ENCODE results near the gene DNAL1. TPM values are rescaled to one million over a fixed set of nuclear protein-coding genes. Genes with fewer than 3 reads are reported as not detected.

The DNAL1 gene
- total and polyA plus RNA-seq, 2 experiments from 2014 or later = 5.9 to 16.7 TPM

DNA sequence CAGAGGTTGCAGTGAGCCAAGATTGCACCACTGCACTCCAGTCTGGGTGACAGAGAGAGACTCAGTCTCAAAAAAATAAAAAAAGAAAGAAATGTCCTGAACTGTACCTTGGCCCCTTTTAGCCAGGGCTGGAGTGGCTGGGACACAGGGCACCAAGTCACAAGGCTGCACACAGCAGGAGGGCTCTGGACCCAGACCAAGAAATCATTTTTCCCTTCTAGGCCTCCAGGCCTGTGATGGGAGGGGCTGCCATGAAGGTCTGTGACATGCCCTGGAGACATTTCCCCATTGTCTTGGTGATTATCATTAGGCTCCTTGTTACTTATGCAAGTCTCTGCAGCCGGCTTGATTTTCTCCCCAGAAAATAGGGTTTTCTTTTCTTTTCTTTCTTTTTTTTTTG, 37.5 kb upstream of the DNAL1 start:
- H2AFZ ChIP-seq = no peak overlapping the region
- no peaks in the 10 kb centered on the region for H3K4me1 ChIP-seq (ENCODE audit: insufficient read depth)
- DNase-seq = no peak
- H3F3A ChIP-seq (ENCODE audit: insufficient read depth) = peaks cover 11% of the 10 kb centered on the region; the same call in 1 of the 2 replicates
- in situ Hi-C loops (cut with MboI) = no loop called here
- no peaks in the 10 kb centered on the region for H3K27me3 ChIP-seq (replicated peaks; ENCODE audit: insufficient read depth)
- no peaks in the 10 kb centered on the region for H4K20me1 ChIP-seq (ENCODE audit: insufficient read depth)
- H3K9ac ChIP-seq = no peak overlapping the region
- no peak for TF ChIP-seq EZH2 (IDR thresholded peaks at IDR 0.05; ENCODE audit: insufficient read depth, poor library complexity, severe bottlenecking)
- no peak for TF ChIP-seq EZH2phosphoT487 (IDR thresholded peaks at IDR 0.05; ENCODE audit: insufficient read depth, low read depth)
- no peaks in the 10 kb centered on the region for H3K36me3 ChIP-seq (ENCODE audit: low read depth)
- H3K4me3 ChIP-seq = no peak overlapping the region
- no peak overlapping the region for H3K27ac ChIP-seq
- H3K9me2 ChIP-seq (ENCODE audit: insufficient read depth) = no peaks in the 10 kb centered on the region
- WGBS, 2 experiments (ENCODE audit: low coverage in 1 of 2, low lambda C conversion rate in 2 of 2, missing lambda C conversion rate in 2 of 2) = 44% methylated on average over 1 of the region's 1 CpG; no CpG with 5 or more reads in 1 of the 2 experiments
- no peaks in the 10 kb centered on the region for H3K79me2 ChIP-seq (ENCODE audit: insufficient read depth)
- H3K9me3 ChIP-seq (ENCODE audit: low read depth) = no peaks in the 10 kb centered on the region
- H3K4me2 ChIP-seq (ENCODE audit: unreplicated experiment) = no peak overlapping the region

DNA sequence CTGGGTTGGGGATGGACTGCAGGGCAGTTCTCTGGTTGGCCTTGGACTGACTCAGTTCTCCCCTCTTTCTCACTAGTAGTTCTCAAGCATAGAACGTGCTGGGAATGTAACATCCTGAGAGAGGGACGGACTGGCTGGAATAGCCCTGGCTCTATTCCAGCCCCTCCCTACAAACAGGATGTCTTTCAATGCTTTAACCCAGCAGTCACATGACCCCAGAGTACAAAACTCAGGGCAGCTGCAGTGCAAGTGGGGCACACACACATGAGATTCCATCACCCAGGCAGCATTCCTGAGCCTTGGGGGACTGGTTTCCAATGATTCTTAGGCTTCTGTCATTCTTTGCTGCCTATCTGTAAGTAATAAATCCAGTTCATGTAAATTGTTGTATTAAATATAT, 34.1 kb upstream of the DNAL1 start:
- H3K9ac ChIP-seq = no peak overlapping the region
- no peak overlapping the region for H2AFZ ChIP-seq
- H3F3A ChIP-seq (ENCODE audit: insufficient read depth) = peaks cover 16% of the 10 kb centered on the region; the same call in 1 of the 2 replicates
- no peaks in the 10 kb centered on the region for H3K79me2 ChIP-seq (ENCODE audit: insufficient read depth)
- H3K27ac ChIP-seq = no peak overlapping the region
- peak; percentile 6 for DNase-seq
- H3K36me3 ChIP-seq (ENCODE audit: low read depth) = no peaks in the 10 kb centered on the region
- no peaks in the 10 kb centered on the region for H4K20me1 ChIP-seq (ENCODE audit: insufficient read depth)
- H3K4me2 ChIP-seq (ENCODE audit: unreplicated experiment) = no peak overlapping the region
- H3K27me3 ChIP-seq (replicated peaks; ENCODE audit: insufficient read depth) = no peaks in the 10 kb centered on the region
- no peaks in the 10 kb centered on the region for H3K9me2 ChIP-seq (ENCODE audit: insufficient read depth)
- H3K9me3 ChIP-seq (ENCODE audit: low read depth) = no peaks in the 10 kb centered on the region
- H3K4me1 ChIP-seq (ENCODE audit: insufficient read depth) = no peaks in the 10 kb centered on the region
- 67 to 68% methylated on average over 2 of the region's 2 CpGs for WGBS, 2 experiments (ENCODE audit: low coverage in 1 of 2, low lambda C conversion rate in 2 of 2, missing lambda C conversion rate in 2 of 2)
- in situ Hi-C loops (cut with MboI) = no loop called here
- no peak overlapping the region for H3K4me3 ChIP-seq
- no peak for TF ChIP-seq EZH2phosphoT487 (IDR thresholded peaks at IDR 0.05; ENCODE audit: insufficient read depth, low read depth)
- no peak for TF ChIP-seq EZH2 (IDR thresholded peaks at IDR 0.05; ENCODE audit: insufficient read depth, poor library complexity, severe bottlenecking)

DNA sequence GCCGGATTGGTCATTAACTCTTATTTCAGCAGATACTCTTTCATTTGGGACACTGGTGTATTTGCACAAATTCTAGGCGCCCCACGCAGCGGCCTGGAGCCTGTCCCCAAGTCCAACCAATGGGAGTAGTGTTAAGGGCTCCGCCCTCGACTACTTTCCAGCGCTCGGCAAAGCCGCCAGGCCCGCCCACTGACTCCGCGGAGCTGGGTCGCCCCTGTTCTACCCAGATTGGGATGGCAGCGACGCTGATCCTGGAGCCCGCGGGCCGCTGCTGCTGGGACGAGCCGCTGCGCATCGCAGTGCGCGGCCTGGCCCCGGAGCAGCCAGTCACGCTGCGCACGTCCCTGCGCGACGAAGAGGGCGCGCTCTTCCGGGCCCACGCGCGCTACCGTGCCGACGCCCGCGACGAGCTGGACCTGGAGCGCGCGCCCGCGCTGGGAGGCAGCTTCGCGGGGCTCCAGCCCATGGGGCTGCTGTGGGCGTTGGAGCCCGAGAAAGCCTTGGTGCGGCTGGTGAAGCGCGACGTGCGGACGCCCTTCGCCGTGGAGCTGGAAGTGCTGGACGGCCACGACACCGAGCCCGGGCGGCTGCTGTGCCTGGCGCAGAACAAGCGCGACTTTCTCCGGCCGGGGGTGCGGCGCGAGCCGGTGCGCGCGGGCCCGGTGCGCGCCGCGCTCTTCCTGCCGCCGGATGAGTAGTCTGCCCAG, 32.3 kb upstream of the DNAL1 start, which contains the start of gene ACOT6:
Gene ACOT6, plus strand, starts transcription at position 179 of the 707 bp plus-strand sequence. Its CDS starts 55 bp downstream, at position 234.
- TF ChIP-seq EZH2 (IDR thresholded peaks at IDR 0.05; ENCODE audit: insufficient read depth, poor library complexity, severe bottlenecking) = no peak
- no peak for TF ChIP-seq EZH2phosphoT487 (IDR thresholded peaks at IDR 0.05; ENCODE audit: insufficient read depth, low read depth)
- Histone ChIP-seq H3K9ac (peak within 1 kb of the TSS; percentile 64), H3K9me3 (ENCODE audit: low read depth) (no peaks in the 10 kb centered on the region), H3K4me2 (ENCODE audit: unreplicated experiment) (peak within 1 kb of the TSS; percentile 54), H3K79me2 (ENCODE audit: insufficient read depth) (no peaks in the 10 kb centered on the region), H3K27me3 (replicated peaks; ENCODE audit: insufficient read depth) (no peaks in the 10 kb centered on the region), H4K20me1 (ENCODE audit: insufficient read depth) (no peaks in the 10 kb centered on the region), H3K36me3 (ENCODE audit: low read depth) (no peaks in the 10 kb centered on the region), H3K4me3 (peak within 1 kb of the TSS; percentile 72), H3K9me2 (ENCODE audit: insufficient read depth) (no peaks in the 10 kb centered on the region), H3F3A (ENCODE audit: insufficient read depth) (peaks cover 16% of the 10 kb centered on the region; the same call in 1 of the 2 replicates), H2AFZ (peak within 1 kb of the TSS; percentile 79), H3K4me1 (ENCODE audit: insufficient read depth) (no peaks in the 10 kb centered on the region), H3K27ac (peak within 1 kb of the TSS; percentile 43)
- in situ Hi-C loops (cut with MboI) = no loop called here
- peak; percentile 86 for DNase-seq
- WGBS, 2 experiments (ENCODE audit: low coverage in 1 of 2, low lambda C conversion rate in 2 of 2, missing lambda C conversion rate in 2 of 2) = 1% methylated on average over 73 to 81 of the region's 84 CpGs

DNA sequence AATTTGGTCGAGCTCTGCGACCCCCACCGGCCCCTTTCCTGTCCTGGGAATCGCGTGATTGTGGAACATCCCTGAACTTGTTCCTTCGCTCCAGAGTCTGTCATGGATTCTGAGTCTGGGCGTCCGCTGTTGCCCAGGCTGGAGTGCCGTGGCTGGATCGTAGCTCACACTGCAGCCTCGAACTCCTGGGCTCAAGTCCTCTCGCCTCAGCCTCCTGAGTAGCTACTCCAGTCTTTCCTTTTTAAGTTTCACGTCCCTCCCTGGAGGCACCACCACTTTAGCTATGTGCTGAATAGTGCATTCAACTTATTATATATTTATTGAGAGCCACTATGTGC, 31.8 kb upstream of the DNAL1 start:
- peak overlapping the region; percentile 79 for H2AFZ ChIP-seq
- peak overlapping the region; percentile 64 for H3K9ac ChIP-seq
- H3K9me2 ChIP-seq (ENCODE audit: insufficient read depth) = no peaks in the 10 kb centered on the region
- no peaks in the 10 kb centered on the region for H3K79me2 ChIP-seq (ENCODE audit: insufficient read depth)
- WGBS, 2 experiments (ENCODE audit: low coverage in 1 of 2, low lambda C conversion rate in 2 of 2, missing lambda C conversion rate in 2 of 2) = 2 to 4% methylated on average over 13 of the region's 13 CpGs
- H3K9me3 ChIP-seq (ENCODE audit: low read depth) = no peaks in the 10 kb centered on the region
- peak overlapping the region; percentile 72 for H3K4me3 ChIP-seq
- peak overlapping the region; percentile 54 for H3K4me2 ChIP-seq (ENCODE audit: unreplicated experiment)
- peaks cover 16% of the 10 kb centered on the region; the same call in 1 of the 2 replicates for H3F3A ChIP-seq (ENCODE audit: insufficient read depth)
- in situ Hi-C loops (cut with MboI) = no loop called here
- no peaks in the 10 kb centered on the region for H3K36me3 ChIP-seq (ENCODE audit: low read depth)
- DNase-seq = no peak
- no peaks in the 10 kb centered on the region for H3K27me3 ChIP-seq (replicated peaks; ENCODE audit: insufficient read depth)
- no peaks in the 10 kb centered on the region for H4K20me1 ChIP-seq (ENCODE audit: insufficient read depth)
- no peak for TF ChIP-seq EZH2 (IDR thresholded peaks at IDR 0.05; ENCODE audit: insufficient read depth, poor library complexity, severe bottlenecking)
- TF ChIP-seq EZH2phosphoT487 (IDR thresholded peaks at IDR 0.05; ENCODE audit: insufficient read depth, low read depth) = no peak
- H3K27ac ChIP-seq = peak overlapping the region; percentile 43
- no peaks in the 10 kb centered on the region for H3K4me1 ChIP-seq (ENCODE audit: insufficient read depth)
